ENCODE results near the gene KCNC4.

Gene KCNC4

GRCh38 chr1:110211496-110212168 is 1.5 kb downstream of the KCNC4 start:
- no peak for DNase-seq (ENCODE audit: low read depth)

- DNase-seq (ENCODE audit: low read depth): no peak
Observed at GRCh38 chr1:110212169-110213142, 2.3 kb downstream of the KCNC4 start.

- DNase-seq (ENCODE audit: low read depth): no peak
Observed at GRCh38 chr1:110213143-110213540, 3.0 kb downstream of the KCNC4 start.

GRCh38 chr1:110214454-110215404 is 4.6 kb downstream of the KCNC4 start:
- DNase-seq (ENCODE audit: low read depth): no peak

- DNase-seq (ENCODE audit: low read depth): no peak
Observed at GRCh38 chr1:110215621-110216515, 5.8 kb downstream of the KCNC4 start.

GRCh38 chr1:110216844-110217444 is 6.8 kb downstream of the KCNC4 start:
- DNase-seq (ENCODE audit: low read depth): no peak

- DNase-seq (ENCODE audit: low read depth): no peak
Observed at GRCh38 chr1:110218137-110218536, 8.0 kb downstream of the KCNC4 start.

GRCh38 chr1:110218739-110219138 is 8.6 kb downstream of the KCNC4 start:
- no peak for DNase-seq (ENCODE audit: low read depth)

- DNase-seq (ENCODE audit: low read depth): no peak
Observed at GRCh38 chr1:110220324-110220723, 10.2 kb downstream of the KCNC4 start.

- DNase-seq (ENCODE audit: low read depth): no peak
Observed at GRCh38 chr1:110221119-110221518, 11.0 kb downstream of the KCNC4 start.

- DNase-seq (ENCODE audit: low read depth): no peak
Observed at GRCh38 chr1:110223127-110223526, 13.0 kb downstream of the KCNC4 start.

- DNase-seq (ENCODE audit: low read depth): no peak
Observed at GRCh38 chr1:110223581-110223980, 13.5 kb downstream of the KCNC4 start.

- DNase-seq (ENCODE audit: low read depth): no peak
Observed at GRCh38 chr1:110224240-110224995, 14.3 kb downstream of the KCNC4 start.

- no peak for DNase-seq (ENCODE audit: low read depth)
Observed at GRCh38 chr1:110225212-110225611, 15.1 kb downstream of the KCNC4 start.

GRCh38 chr1:110225756-110226404 is 15.8 kb downstream of the KCNC4 start:
- no peak for DNase-seq (ENCODE audit: low read depth)

GRCh38 chr1:110227774-110228173 is 17.7 kb downstream of the KCNC4 start:
- no peak for DNase-seq (ENCODE audit: low read depth)

GRCh38 chr1:110228381-110228780 is 18.3 kb downstream of the KCNC4 start:
- no peak for DNase-seq (ENCODE audit: low read depth)

GRCh38 chr1:110228869-110229268 is 18.8 kb downstream of the KCNC4 start:
- no peak for DNase-seq (ENCODE audit: low read depth)

- no peak for DNase-seq (ENCODE audit: low read depth)
Observed at GRCh38 chr1:110229348-110230001, 19.4 kb downstream of the KCNC4 start.
